ENCODE measurements around the gene MROH9.

- TF ChIP-seq EZH2 (optimal IDR thresholded peaks at IDR 0.05; ENCODE audit: low read depth, low read length), result no peak
- no peak for TF ChIP-seq CTCF (IDR thresholded peaks at IDR 0.05; ENCODE audit: low read length)
- no peak for TF ChIP-seq EZH2phosphoT487 (IDR thresholded peaks at IDR 0.05; ENCODE audit: low read length)
Measured at GRCh38 chr1:170985406-170985805, 50.1 kb downstream of the MROH9 start.
